T-helper 1 cell (primary cell): ENCODE results near the gene DCAF11.

ENCODE experiments used
- DNase-seq, 5 donors: peaks; one replicate each; pipeline ENCODE4 v3.0.0-alpha.2; 2012 to 2020

The DCAF11 gene

DNA sequence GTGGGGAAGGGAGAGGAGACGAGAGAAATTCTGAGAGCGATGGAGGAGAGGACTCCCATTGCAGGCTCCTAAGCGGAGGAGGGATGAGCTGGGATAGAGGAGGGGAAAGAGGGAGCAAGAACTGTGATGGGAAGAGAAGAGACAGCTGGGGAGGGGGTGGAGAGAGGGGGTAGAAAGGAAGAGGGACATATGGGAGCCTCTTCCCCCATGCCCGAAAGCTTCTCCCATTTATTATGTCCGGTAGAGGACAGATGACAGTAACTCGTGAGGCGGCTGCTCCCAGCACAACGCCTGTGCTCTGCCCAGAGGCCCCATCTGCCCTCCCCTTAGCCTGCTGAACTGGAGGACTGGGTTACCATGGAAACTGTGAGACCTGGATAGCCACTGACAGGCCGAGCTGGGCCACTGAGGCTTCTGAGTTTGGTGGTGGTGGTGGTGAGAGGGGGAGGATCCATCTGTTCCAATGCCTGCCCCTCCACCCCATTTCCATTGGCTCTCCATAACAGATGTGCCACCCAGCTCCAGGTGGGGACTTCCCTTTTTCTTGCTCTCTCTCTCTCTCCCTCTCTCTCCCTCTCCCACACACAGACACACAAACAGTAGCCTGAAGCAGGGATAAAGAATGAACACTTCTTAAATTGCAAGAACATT lies 35.0 kb upstream of the DCAF11 start:
- DNase-seq = no peak

DNA sequence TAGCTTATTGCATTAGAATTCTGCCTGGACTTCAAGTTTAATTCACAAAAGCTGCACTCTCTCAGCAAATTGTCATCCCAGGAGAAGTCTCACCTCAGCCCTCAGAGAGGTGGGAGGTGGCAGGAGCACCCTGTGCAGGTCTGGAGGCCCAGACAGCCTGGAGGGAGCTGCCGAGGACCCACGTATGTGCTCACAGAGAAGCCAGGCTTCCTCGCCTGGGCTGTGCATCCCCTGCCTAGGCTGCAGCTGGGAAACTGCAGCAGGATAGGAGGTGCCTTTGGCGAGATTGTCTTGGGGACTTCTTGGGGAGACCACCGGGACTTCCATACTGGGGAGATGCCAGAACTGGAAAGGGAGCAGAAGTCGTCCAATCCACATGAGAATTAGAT lies 34.4 kb upstream of the DCAF11 start:
- DNase-seq = no peak

DNA sequence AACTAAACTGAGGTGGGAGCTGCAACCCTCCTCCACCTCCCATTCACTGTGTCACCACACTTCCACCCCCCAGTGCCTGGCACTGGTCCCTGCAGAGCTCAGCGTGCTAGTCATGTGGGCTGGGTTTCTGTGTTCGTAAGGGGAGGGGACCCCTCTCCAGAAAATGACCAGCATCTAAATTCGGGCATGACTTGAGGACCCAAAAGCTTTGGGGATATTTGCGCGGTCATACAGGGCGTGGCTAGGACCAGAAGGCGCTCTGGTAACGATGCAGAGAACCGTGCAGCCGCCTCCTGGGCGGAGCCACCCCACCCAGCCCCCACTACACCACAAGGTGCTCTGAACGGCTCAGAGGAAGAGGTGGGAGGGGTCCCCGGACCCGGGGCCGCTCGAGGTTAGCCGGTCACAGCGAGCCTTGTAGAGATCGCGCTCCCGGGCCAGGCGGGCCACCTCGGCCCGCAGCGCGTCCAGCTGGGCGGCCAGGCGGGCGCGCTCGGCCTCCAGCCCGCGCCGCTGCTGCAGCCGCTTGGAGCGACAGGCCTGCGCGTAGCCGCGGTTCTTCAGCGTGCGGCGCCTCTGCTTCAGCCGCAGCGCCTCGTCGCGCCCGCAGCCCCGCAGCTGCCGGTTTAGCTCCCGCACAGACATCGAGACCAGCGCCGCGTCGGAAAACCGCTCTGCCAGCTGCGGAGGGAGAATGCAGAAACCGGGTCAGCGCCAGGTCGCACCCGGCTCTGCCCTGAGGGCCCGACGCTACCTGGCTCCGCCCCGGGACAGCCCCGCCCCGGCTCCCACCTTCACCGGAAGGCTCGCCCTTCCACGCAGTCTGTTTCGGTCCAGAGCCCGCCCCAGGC lies 33.5 kb upstream of the DCAF11 start:
- peak; percentile 41 to 80 (median 43) for DNase-seq

DNA sequence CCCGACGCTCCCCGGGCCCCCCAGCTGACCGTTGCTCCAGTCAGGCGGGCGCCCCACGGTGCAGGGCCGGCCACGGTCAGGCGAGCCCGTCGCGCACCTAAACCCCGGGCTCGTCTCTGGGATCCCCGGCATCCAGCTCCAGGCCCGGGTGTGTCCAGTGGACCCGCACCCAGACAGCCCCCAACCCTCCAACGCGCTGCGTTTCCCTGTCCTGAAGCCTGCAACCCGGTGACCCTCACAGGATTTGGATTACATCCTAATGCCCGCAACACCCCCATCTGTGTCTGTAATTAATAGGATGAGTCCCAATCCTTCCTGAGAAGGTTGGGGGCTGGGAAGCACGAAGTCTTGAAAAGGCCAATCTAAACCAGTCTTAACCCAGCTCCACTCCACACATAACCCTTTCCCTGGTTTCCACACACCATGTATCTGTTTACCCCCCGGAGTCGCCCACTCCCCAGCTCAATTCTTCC lies 32.8 kb upstream of the DCAF11 start:
- no peak for DNase-seq

DNA sequence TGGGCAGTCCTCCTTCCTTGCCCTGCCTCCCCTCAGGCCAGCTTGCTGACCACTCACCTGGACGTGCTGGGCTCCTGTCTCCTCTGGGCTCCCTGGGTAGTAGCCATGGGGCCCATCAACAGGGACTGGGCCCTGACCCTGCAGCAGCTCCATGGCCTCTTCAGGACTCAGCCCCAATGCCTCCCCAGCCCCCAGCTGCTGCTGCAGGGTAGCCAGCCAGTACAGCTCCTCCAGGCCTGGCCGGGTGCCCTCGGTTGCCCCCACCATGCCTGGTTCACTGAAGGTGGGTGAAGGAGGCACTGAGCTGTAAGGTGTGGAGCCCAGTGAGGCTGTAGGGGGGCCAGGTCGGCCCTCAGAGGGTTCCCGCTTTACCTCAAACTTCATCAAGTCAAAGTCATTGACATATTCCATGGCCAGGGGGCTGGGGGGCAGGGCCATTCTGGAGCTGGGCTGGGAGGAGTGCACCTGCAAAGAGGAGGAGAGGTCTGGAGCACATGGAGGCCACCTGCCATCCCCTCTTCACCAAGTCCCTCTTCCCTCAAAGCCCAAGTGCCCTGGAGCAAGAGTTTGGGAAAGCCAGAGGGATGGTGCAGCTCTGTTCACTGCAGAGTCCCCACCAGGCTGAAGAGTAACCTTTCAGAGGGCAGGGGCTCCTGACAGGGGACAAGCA lies 32.0 kb upstream of the DCAF11 start:
- no peak for DNase-seq

DNA sequence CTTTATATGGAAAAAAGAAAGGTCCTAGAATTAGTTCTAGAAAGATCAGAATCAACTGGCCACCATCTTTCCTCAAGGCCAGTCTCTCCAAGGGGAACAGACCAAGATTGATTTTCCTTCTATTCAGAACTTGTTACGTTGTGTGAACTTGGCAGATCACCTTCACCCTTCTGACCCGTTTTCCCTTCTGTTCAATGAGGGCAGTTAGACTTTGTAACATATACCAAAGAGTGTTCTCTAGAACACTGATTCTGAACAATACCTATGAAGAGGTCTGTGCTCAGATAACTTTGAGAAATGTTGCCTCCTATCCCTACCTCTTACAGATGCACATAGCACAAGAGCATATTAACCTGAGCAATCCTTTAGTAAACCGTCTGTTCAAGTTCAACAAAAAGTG lies 31.1 kb upstream of the DCAF11 start:
- no peak for DNase-seq

DNA sequence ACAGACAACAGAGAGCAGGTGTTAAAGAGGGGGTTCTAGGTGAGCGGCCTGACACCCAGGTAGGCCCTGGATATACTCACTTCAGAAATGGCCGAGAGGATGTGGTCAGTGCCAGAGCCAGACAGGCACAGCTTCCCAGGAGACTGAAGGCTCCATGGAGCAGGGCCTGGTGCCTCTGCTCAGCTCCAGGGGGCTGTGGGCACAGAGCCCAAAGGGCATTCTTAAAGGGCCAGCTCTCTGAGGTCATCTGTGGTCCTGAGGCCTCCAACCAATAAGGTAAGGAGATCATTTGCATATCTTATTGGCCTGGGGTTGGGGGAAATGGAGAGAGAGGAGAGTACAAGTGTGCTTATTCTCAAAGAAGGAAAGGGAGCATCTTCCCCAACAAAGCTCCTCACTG lies 30.1 kb upstream of the DCAF11 start:
- no peak for DNase-seq

DNA sequence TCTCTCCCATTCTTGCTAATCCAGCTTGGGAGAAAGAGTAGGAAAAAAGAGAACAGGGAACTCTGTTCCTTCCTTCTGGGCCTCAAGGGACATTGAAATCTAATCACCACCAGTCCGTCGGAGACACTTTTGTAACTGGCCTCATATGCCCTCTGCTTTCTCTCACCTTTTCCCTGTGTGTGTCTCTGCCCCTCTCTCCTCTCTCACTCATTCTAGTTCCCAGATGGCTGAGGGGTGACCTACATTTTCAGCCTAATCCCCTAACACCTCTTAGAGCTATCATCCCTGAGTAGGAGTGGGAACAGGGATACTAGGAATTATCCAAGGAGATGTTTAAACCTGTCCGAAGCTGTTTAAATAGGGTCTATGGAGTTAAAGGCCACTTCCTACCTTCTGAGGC lies 29.4 kb upstream of the DCAF11 start:
- DNase-seq = no peak

DNA sequence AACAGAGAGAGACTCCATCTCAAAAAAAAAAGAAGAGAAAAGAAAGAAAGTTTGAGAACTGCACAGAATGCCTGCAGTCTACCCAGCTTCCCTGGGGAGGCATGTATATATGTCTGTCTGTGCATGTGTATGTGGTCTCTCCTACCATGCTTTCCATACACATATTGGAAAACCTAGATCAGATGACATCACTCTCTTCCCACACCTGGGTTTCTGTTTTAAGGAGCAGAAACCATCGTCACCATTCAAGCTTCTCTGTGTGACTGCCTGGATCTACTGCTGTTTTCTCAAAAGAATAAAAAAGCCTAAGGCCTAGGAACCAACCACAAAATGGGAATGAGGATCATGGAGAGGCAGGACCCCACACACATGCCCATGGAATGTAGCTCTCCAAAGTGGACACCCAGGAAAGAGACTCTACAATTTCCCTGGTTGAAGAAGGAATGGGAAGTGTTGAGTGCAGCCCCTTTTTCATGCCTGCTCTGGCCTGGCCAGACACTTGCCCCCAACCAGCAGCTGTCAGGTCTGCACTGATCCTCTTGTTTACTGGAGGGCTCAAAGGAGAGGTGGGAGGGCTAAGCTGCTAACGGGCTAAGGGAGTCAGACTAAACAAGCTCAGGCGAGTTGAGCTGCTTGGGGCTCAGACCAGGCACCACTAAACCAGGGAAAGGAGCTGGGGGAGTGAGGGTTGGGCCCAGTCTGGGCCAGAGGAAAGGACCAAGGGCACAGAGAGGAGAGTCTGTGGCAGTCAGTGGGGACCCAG lies 28.2 kb upstream of the DCAF11 start:
- DNase-seq = no peak

DNA sequence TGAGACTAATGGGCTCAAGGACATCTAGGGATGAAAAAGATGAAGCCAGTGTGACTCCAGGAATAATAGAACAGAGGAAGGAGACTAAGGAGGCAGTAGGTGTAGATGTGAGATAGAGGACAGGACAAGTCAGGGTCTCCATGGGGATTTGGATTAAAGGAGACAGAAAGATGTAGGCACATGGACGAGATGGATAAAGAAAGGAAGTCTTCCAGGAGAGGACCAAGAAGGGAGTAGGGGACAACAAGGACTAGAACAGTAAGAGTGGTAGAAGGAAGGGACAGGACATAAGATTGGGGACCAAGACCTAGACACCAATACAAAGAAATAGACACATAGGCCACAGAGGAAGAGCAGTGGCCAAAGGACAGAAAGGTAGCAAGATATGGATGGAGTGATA lies 27.6 kb upstream of the DCAF11 start:
- DNase-seq = no peak

DNA sequence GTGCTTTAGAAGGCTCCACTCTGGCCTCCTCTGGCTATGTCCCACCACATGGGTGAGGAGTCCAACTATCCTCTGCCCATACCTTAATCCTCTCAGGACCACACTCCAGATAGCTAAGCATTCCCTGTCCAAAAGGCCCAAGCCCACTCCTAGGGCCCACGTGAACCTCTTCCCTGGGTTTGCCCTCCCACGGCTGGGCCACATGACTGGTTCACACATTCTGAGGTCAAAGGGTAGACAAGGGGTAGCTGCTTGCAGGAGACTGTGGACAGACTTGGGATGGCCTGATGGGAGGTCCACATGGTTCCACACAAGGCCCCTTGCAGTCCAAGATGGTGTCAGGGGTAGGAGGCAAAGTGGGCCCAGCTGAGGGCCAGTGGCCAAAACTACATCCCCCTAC lies 26.5 kb upstream of the DCAF11 start:
- DNase-seq = no peak

DNA sequence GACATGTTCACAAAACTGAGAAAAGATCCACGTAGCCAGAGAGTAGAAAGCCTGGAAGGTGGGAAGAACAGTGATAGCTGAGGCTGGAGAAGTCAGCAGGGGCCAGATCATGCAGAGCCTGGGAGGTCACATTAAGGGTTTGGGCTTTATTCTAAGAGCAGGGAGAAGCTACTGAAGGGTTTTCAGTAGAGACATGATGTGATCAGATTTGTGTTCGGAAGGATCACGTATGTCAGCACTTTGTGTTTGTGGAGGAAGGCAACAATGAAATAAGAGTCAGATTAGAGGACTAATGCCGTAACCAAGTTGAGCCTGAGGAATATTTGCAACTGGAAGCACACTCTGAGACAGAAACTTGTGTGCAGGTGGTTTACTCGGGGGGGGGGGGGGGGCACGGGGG lies 24.7 kb upstream of the DCAF11 start:
- DNase-seq = no peak

DNA sequence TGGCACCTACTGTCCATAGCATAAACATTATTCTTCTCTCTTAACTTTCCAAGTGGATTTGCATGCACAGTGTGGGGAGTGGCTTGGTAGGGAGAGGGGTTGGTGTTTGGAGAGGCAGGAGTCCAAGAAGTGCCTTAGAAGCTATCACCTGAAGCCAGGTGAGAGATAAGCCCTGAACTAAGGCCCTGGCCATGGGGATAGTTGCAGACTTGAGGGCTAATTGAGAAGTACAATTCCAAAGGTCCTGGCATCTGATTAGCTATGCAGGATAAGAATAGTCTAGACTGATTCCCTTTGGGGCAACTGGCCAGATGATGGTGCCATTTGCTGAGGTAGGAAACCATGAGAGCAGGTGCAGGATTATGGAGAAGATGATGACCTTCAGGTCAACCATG lies 22.5 kb upstream of the DCAF11 start:
- DNase-seq = no peak

DNA sequence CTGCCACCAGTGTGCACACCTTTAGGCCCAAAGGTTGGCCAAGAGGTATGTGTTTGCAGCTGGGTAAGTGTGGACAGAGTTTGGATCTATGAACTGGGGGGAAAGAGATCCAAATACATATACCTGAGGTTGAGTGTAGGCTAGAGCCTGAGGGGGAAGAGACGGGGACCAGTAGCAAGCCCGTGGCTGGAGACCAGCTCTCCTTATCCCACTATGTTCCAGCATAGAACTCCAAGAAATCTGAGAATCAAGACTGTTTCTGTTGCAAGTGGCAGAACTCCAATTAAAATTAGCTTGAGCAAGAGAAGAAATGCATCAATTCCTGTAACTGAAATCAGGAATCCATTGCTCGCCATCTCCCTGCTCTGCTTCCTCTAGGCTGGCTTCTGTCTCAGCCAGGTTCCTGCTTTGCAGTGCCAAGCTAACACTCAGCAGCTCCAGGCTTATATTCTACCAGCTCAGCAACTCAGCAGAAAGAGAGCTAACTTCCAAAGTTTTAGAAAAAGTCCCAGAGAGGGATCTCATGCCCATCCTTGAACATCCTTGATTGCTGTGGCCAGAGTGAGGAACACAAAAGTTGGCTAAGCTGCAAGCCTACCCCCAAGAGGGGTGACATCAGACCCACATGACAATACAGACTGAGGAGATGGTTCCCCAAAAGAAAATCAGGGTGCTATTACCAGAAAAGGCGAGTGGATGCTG lies 21.9 kb upstream of the DCAF11 start:
- DNase-seq = no peak

DNA sequence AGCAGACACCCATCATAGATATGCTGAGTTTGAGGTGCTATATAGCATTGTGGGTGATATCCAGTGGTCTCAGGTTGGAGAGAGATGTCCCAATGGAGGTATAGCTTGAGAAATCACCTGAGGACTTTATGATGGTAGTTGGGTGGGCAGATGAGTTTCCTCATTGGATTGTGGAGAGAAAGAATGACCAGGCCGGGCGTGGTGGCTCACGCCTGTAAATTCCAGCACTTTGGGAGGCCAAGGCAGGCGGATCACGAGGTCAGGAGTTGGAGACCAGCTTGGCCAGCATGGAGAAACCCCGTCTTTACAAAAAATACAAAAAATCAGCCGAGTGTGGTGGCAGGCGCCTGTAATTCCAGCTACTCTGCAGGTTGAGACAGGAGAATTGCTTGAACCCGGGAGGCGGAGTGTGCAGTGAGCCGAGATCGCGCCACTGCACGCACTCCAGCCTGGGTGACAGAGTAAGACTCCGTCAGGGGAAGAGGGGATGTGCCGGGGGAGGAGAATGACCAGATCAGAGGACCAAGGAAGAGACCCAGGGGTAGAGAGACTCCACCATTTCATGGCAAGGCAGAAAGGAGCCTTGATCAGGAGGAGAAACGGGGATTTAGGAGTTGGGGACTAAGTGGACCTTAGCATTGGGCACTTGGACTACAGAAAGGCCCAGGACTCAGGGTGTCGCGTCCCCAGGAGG lies 21.2 kb upstream of the DCAF11 start:
- DNase-seq = no peak

DNA sequence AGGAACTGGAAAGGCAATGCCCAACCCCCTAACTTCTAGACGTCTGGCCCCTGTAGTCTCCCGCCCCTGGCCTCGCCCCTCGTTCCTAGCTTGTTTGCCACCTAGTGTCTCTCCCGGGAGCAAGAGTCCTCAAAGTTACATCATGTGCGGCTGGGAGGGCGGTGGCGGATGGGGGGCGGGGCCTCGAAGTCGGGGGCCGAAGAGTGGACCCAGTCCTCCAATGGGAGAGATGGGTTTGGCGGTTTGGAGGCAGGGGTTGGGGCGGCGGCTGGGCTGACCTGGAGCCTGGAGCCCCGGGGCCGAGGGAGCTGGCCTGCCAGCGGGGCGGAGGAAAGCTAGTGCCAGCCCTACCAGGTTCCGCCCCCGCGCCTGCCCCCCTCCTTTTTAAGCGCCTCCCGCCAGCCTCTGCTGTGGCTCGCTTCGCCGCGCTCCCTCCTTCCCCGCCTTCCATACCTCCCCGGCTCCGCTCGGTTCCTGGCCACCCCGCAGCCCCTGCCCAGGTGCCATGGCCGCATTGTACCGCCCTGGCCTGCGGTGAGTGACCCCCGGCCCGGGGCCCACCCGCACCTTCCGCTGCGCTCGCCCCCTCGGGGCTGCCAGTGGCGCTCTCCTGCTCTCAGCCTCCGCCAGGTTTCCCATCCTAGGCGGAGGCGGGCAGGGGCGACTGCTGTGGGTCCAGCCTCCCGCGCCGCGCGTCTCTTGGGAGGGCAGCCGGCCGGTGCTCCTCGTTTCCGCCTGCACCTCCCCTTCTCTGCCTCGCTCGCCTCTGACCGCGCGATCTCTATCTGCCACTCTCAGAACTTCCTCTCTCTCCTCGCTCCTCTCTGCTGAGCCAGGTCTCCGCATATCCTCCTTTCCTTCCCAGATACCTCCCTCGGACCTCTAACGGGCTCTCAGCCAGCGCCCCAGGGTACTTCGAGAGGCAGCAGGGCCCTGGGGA lies 20.4 kb upstream of the DCAF11 start, which contains the start of gene PCK2:
TSS of gene PCK2 (plus strand) at position 411 of the 940 bp plus-strand sequence. CDS start at position 506, 95 bp downstream.
- DNase-seq = peak; percentile 58 to 98 (median 64)

DNA sequence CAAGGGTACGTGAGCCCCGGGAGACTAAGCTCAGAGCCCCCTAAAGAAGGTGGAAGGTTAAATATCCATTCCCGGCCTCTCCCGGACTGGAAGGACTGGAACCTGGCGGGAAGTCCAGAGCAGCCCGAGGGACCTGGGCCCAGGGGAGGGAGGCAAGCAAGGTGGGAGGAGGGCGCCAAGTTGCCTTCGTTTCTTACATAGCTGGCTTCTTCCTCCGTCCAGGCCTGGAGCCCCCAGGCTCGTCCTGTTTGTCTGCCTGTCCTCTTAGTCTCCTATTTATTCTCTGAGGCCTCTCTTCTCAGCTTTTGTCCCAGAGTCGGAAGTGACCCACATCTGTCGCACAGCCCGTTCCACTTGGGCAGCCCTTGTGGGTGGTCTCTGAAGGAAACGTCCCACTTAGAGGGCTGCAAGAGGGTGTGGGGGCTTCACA lies 19.7 kb upstream of the DCAF11 start:
- no peak for DNase-seq

DNA sequence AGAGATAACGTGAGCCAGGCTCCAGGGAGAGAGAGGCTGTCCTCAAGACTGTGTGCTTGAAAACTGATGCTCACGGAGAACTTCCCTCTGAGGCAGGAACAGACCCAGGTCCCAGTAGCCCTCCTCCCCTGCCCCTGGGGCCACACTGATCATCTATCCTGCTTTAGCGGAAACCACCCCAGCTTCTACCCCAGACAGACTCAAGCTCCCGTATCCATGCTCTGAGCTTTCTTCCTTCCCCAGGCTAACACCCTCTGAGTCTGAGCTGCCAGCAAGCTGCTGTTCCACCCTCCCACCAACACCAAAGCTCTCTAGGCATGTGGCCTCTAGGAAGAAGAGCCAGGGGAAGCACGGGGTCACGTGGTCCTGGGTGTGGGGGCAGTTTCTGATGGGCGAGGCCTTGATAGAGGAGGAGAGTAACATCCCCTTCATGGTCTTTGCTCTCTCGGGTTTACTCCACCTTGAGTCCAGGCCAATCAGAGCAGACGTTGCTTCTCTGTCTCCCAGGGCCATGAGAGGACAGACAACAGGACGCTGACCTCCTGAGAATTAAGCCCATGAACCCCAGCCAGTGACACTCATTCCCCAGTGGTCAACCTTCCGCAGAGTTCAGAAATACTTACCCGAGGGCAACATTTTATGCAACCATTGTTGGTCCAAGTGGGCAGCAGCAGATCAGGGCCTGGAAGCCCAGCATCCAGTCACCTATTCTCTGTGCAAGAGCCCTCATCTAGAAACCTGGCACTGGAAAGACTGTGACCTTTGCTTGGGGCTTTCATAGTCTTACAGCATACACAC lies 19.1 kb upstream of the DCAF11 start:
- peak in 1 of 5 donors; percentile 57 for DNase-seq

DNA sequence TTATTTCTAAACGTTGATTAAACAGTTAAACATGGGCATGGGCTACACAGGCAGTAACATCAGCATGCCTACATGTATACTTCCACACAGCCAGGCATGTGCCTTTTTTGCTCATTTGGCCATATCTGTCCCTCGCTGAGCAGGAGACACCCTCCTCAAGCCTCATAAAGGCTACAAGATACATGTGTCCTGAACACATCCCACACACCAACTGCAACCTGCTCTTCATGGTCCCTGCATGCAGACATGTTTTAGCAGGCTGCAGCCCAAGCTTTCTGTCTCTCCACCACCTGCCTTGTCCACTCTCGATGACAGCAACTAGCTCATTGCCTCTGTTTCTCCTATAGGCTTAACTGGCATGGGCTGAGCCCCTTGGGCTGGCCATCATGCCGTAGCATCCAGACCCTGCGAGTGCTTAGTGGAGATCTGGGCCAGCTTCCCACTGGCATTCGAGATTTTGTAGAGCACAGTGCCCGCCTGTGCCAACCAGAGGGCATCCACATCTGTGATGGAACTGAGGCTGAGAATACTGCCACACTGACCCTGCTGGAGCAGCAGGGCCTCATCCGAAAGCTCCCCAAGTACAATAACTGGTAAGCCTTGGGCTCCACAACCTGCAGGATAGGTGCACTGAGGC lies 17.9 kb upstream of the DCAF11 start:
- no peak for DNase-seq
